Activated B cell treated with CpG ODN at 0.5 μM for 24 hours (primary cell): ENCODE data around the gene IMP3. TPM values are rescaled to one million over a fixed set of nuclear protein-coding genes. Genes with fewer than 3 reads are reported as not detected.

Experiments used
- ATAC-seq: fragments of 200-7000 bp; cut with Tn5 transposase; one replicate; pipeline ENCODE4 v1.10.0; 2021; ENCODE audit warnings: low read depth, mild to moderate bottlenecking, moderate library complexity
- CTCF ChIA-PET: fragments of 350-600 bp; sonication (Branson Sonifier 250); formaldehyde crosslinking; loops from one replicate; lab custom pipeline; 2021; ENCODE audit warnings: antibody characterized with exemption; lab: Charles Lee
- POLR2A ChIA-PET: fragments of 350-600 bp; sonication (Branson Sonifier 250); formaldehyde crosslinking; loops from one replicate; lab custom pipeline; 2021; ENCODE audit warnings: antibody characterized with exemption; lab: Charles Lee
- DNase-seq: peaks from one replicate; pipeline ENCODE4 v3.0.0; 2022
- H3K27ac Mint-ChIP-seq: one replicate; pipeline ENCODE4 v1.8.0; 2020; ENCODE audit warnings: mixed read lengths
- H3K27me3 Mint-ChIP-seq: one replicate; pipeline ENCODE4 v1.8.0; 2021; ENCODE audit warnings: mixed read lengths
- H3K36me3 Mint-ChIP-seq: one replicate; pipeline ENCODE4 v1.8.0; 2021; ENCODE audit warnings: low read depth, mixed read lengths
- H3K4me1 Mint-ChIP-seq: one replicate; pipeline ENCODE4 v1.8.0; 2021; ENCODE audit warnings: mixed read lengths
- H3K4me3 Mint-ChIP-seq: one replicate; pipeline ENCODE4 v1.8.0; 2020; ENCODE audit warnings: mild to moderate bottlenecking, mixed read lengths
- H3K9me3 Mint-ChIP-seq: one replicate; pipeline ENCODE4 v1.8.0; 2020; ENCODE audit warnings: mixed read lengths
- intact Hi-C: fragments of 100-400 bp; cut with micrococcal nuclease; formaldehyde crosslinking; loops from one replicate; pipeline ENCODE4 v1.15.1; 2024
- total RNA-seq: library from RNA; stranded (reverse); gene quantifications from 2 replicates; pipeline ENCODE4 v1.2.3, GENCODE V29; 2022
- TF ChIP-seq, protein P1 (sequence below): fragments of 200-600 bp; IDR thresholded peaks from one replicate; pipeline ENCODE4 v1.8.0; 2022; ENCODE audit warnings: antibody characterized with exemption, mild to moderate bottlenecking

Gene IMP3
- total RNA-seq, 1 donor from 2014 or later, result 65.6 TPM

GRCh38 chr15:75656331-75656730, 16.3 kb upstream of the IMP3 start:
- ChIA-PET POLR2A (no interaction called here), CTCF (no interaction called here)
- Mint-ChIP-seq H3K27ac (no peak overlapping the region), H3K4me1 (no peaks in the 10 kb centered on the region), H3K36me3 (no peaks in the 10 kb centered on the region), H3K9me3 (no peaks in the 10 kb centered on the region), H3K27me3 (peaks cover 2% of the 10 kb centered on the region), H3K4me3 (no peak overlapping the region)
- no peak for DNase-seq
- intact Hi-C loops, result no loop called here
- no peak for ATAC-seq
- TF ChIP-seq, protein P1, sequence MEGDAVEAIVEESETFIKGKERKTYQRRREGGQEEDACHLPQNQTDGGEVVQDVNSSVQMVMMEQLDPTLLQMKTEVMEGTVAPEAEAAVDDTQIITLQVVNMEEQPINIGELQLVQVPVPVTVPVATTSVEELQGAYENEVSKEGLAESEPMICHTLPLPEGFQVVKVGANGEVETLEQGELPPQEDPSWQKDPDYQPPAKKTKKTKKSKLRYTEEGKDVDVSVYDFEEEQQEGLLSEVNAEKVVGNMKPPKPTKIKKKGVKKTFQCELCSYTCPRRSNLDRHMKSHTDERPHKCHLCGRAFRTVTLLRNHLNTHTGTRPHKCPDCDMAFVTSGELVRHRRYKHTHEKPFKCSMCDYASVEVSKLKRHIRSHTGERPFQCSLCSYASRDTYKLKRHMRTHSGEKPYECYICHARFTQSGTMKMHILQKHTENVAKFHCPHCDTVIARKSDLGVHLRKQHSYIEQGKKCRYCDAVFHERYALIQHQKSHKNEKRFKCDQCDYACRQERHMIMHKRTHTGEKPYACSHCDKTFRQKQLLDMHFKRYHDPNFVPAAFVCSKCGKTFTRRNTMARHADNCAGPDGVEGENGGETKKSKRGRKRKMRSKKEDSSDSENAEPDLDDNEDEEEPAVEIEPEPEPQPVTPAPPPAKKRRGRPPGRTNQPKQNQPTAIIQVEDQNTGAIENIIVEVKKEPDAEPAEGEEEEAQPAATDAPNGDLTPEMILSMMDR, result no peak

GRCh38 chr15:75655931-75656330, 15.9 kb upstream of the IMP3 start:
- H3K27me3 Mint-ChIP-seq, result peaks cover 2% of the 10 kb centered on the region
- H3K36me3 Mint-ChIP-seq, result no peaks in the 10 kb centered on the region
- H3K27ac Mint-ChIP-seq, result no peak overlapping the region
- CTCF ChIA-PET, result no interaction called here
- ATAC-seq, result no peak
- no peaks in the 10 kb centered on the region for H3K9me3 Mint-ChIP-seq
- TF ChIP-seq, protein P1, result no peak
- H3K4me1 Mint-ChIP-seq, result no peaks in the 10 kb centered on the region
- DNase-seq, result no peak
- intact Hi-C loops, result no loop called here
- H3K4me3 Mint-ChIP-seq, result no peak overlapping the region
- POLR2A ChIA-PET, result no interaction called here

- POLR2A ChIA-PET, result interaction anchor here (0.7 to 1.8 kb wide), 2 partner anchors 14 to 305 kb away, joined by 3 to 7 read pairs; partner anchors contain the start of gene IMP3
- no peak overlapping the region for H3K27ac Mint-ChIP-seq
- CTCF ChIA-PET, result no interaction called here
These were observed 14.3 kb upstream of the IMP3 start for GRCh38 chr15:75654201-75654907.

GRCh38 chr15:75653347-75653913, 13.4 kb upstream of the IMP3 start:
- H3K27ac Mint-ChIP-seq, result no peak overlapping the region
- no peak overlapping the region for H3K4me3 Mint-ChIP-seq
- POLR2A ChIA-PET, result interaction anchor here (1.8 kb wide), 1 partner anchor 13 kb away, joined by 7 read pairs; the partner anchor contains the start of gene IMP3

More at GRCh38 chr15:75654201-75654907, 14.3 kb upstream of the IMP3 start:
- ATAC-seq, result no peak
- intact Hi-C loops, result no loop called here
- TF ChIP-seq, protein P1, result no peak
- Mint-ChIP-seq H3K27me3 (peaks cover 7% of the 10 kb centered on the region), H3K9me3 (no peaks in the 10 kb centered on the region), H3K4me1 (no peaks in the 10 kb centered on the region), H3K36me3 (no peaks in the 10 kb centered on the region), H3K4me3 (no peak overlapping the region)
- no peak for DNase-seq

More at GRCh38 chr15:75653347-75653913, 13.4 kb upstream of the IMP3 start:
- Mint-ChIP-seq H3K36me3 (no peaks in the 10 kb centered on the region), H3K9me3 (no peaks in the 10 kb centered on the region), H3K27me3 (peaks cover 11% of the 10 kb centered on the region), H3K4me1 (no peaks in the 10 kb centered on the region)
- CTCF ChIA-PET, result no interaction called here
- intact Hi-C loops, result no loop called here
- TF ChIP-seq, protein P1, result no peak
- DNase-seq (no peak), ATAC-seq (no peak)
